Measurements from ENCODE around the gene BSN.

Gene BSN

GRCh38 chr3:49535971-49536874 is 18.1 kb upstream of the BSN start:
- Histone ChIP-seq H3K4me3 (ENCODE audit: low read length in 2 of 2) (no peak overlapping the region), H3K9me3 (ENCODE audit: control insufficient read depth in 2 of 2, low read length in 2 of 2) (no peaks in the 10 kb centered on the region), H3K27me3 (ENCODE audit: control insufficient read depth in 1 of 2, insufficient read depth in 2 of 2, low read length in 2 of 2) (no peaks in the 10 kb centered on the region), H3K27ac (ENCODE audit: low read length) (peak overlapping the region; percentile 24), H3K36me3 (ENCODE audit: control insufficient read depth in 2 of 2, insufficient read depth in 2 of 2, low read length in 2 of 2) (peaks cover 17 to 20% of the 10 kb centered on the region in 2 donors), H3K9ac (ENCODE audit: low read length in 2 of 2) (peak overlapping the region in 1 of 2 donors; percentile 42), H3K4me1 (ENCODE audit: control insufficient read depth, insufficient read depth, low read length) (peaks cover 19% of the 10 kb centered on the region)

- no peak overlapping the region for H3K9ac ChIP-seq (ENCODE audit: low read length in 2 of 2)
- H3K4me3 ChIP-seq (ENCODE audit: low read length in 2 of 2): no peak overlapping the region
- peaks cover 9 to 12% of the 10 kb centered on the region in 2 donors for H3K36me3 ChIP-seq (ENCODE audit: control insufficient read depth in 2 of 2, insufficient read depth in 2 of 2, low read length in 2 of 2)
- H3K9me3 ChIP-seq (ENCODE audit: control insufficient read depth in 2 of 2, low read length in 2 of 2): no peaks in the 10 kb centered on the region
- H3K27ac ChIP-seq (ENCODE audit: low read length): no peak overlapping the region
- H3K27me3 ChIP-seq (ENCODE audit: control insufficient read depth in 1 of 2, insufficient read depth in 2 of 2, low read length in 2 of 2): no peaks in the 10 kb centered on the region
- H3K4me1 ChIP-seq (ENCODE audit: control insufficient read depth, insufficient read depth, low read length): peaks cover 19% of the 10 kb centered on the region
Measured at GRCh38 chr3:49536875-49537533, 17.3 kb upstream of the BSN start.

GRCh38 chr3:49539659-49540560 is 14.4 kb upstream of the BSN start:
- H3K27ac ChIP-seq (ENCODE audit: low read length): peak overlapping the region; percentile 79
- no peaks in the 10 kb centered on the region for H3K27me3 ChIP-seq (ENCODE audit: control insufficient read depth in 1 of 2, insufficient read depth in 2 of 2, low read length in 2 of 2)
- H3K9ac ChIP-seq (ENCODE audit: low read length in 2 of 2): peak overlapping the region; percentile 80 to 81
- no peaks in the 10 kb centered on the region for H3K9me3 ChIP-seq (ENCODE audit: control insufficient read depth in 2 of 2, low read length in 2 of 2)
- no peaks in the 10 kb centered on the region for H3K36me3 ChIP-seq (ENCODE audit: control insufficient read depth in 2 of 2, insufficient read depth in 2 of 2, low read length in 2 of 2)
- H3K4me3 ChIP-seq (ENCODE audit: low read length in 2 of 2): peak overlapping the region; percentile 79 to 91
- peaks cover 19% of the 10 kb centered on the region for H3K4me1 ChIP-seq (ENCODE audit: control insufficient read depth, insufficient read depth, low read length)

DNA sequence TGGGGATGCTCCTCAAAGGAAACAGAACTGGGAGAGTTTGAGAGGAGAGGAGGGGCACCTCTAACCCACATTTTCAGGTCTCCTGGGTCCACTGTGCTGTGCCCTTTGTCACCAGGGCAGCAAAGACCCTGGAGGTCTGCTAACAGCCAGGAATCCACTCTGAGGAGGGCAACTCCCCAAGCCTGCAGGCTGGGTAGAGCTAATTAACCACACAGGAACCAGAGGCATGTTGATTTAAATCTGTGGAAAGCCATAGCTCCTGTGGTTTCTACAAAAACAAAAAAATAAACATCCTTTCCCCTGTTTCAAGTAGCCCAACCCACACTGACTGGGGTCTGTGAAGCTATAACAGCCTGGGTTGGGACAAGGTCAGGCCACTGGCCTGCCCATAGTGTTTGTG is 2.2 kb upstream of the BSN start:
- Histone ChIP-seq H3K27ac (ENCODE audit: low read length) (no peak overlapping the region), H3K4me3 (ENCODE audit: low read length in 2 of 2) (no peak overlapping the region), H3K36me3 (ENCODE audit: control insufficient read depth in 2 of 2, insufficient read depth in 2 of 2, low read length in 2 of 2) (no peaks in the 10 kb centered on the region), H3K27me3 (ENCODE audit: control insufficient read depth in 1 of 2, insufficient read depth in 2 of 2, low read length in 2 of 2) (peaks cover 0 to 9% of the 10 kb centered on the region in 2 donors), H3K9me3 (ENCODE audit: control insufficient read depth in 2 of 2, low read length in 2 of 2) (no peaks in the 10 kb centered on the region), H3K9ac (ENCODE audit: low read length in 2 of 2) (no peak overlapping the region), H3K4me1 (ENCODE audit: control insufficient read depth, insufficient read depth, low read length) (peaks cover 19% of the 10 kb centered on the region)

- Histone ChIP-seq H3K9me3 (ENCODE audit: control insufficient read depth in 2 of 2, low read length in 2 of 2) (no peaks in the 10 kb centered on the region), H3K4me1 (ENCODE audit: control insufficient read depth, insufficient read depth, low read length) (peaks cover 19% of the 10 kb centered on the region), H3K36me3 (ENCODE audit: control insufficient read depth in 2 of 2, insufficient read depth in 2 of 2, low read length in 2 of 2) (no peaks in the 10 kb centered on the region), H3K4me3 (ENCODE audit: low read length in 2 of 2) (peak overlapping the region; percentile 81 to 87), H3K27ac (ENCODE audit: low read length) (no peak overlapping the region), H3K9ac (ENCODE audit: low read length in 2 of 2) (peak overlapping the region; percentile 73 to 80), H3K27me3 (ENCODE audit: control insufficient read depth in 1 of 2, insufficient read depth in 2 of 2, low read length in 2 of 2) (peaks cover 0 to under 1% of the 10 kb centered on the region in 2 donors)
Measured at GRCh38 chr3:49553324-49553691, 969 bp upstream of the BSN start.

DNA sequence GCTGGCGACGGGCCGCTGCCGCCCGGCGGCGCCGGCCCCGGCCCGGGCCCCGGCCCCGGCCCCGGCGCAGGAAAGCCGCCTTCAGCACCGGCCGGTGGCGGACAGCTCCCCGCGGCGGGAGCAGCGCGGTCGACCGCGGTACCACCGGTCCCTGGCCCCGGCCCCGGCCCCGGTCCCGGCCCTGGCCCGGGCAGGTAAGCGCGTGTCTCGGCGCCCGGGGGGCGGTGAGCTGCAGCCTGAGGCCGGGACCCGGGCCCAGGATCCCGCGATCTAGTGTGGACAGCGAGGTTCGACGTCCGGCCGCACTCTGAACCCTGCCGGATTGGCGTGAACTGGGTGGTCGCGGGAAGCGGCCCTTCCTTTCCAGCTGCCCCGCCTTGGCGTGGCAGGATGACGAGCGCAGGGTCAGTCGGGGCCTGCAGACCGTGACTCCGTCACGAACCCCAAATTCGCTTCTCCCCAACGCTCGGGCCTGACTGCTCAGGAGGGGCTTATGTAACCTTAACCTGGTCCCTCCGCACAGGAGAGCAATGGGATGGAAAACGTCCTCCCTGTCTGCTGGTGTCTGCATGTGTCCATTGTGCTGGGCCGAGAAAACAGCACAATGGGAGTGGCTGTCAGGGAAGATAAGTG is 472 bp downstream of the BSN start:
- peaks cover 19% of the 10 kb centered on the region for H3K4me1 ChIP-seq (ENCODE audit: control insufficient read depth, insufficient read depth, low read length)
- H3K36me3 ChIP-seq (ENCODE audit: control insufficient read depth in 2 of 2, insufficient read depth in 2 of 2, low read length in 2 of 2): no peaks in the 10 kb centered on the region
- peak overlapping the region in 1 of 2 donors; percentile 87 for H3K4me3 ChIP-seq (ENCODE audit: low read length in 2 of 2)
- H3K27me3 ChIP-seq (ENCODE audit: control insufficient read depth in 1 of 2, insufficient read depth in 2 of 2, low read length in 2 of 2): no peaks in the 10 kb centered on the region
- H3K9me3 ChIP-seq (ENCODE audit: control insufficient read depth in 2 of 2, low read length in 2 of 2): no peaks in the 10 kb centered on the region
- no peak overlapping the region for H3K9ac ChIP-seq (ENCODE audit: low read length in 2 of 2)
- H3K27ac ChIP-seq (ENCODE audit: low read length): no peak overlapping the region

- H3K27ac ChIP-seq (ENCODE audit: low read length): no peak overlapping the region
- H3K36me3 ChIP-seq (ENCODE audit: control insufficient read depth in 2 of 2, insufficient read depth in 2 of 2, low read length in 2 of 2): no peaks in the 10 kb centered on the region
- peaks cover 19% of the 10 kb centered on the region for H3K4me1 ChIP-seq (ENCODE audit: control insufficient read depth, insufficient read depth, low read length)
- no peak overlapping the region for H3K4me3 ChIP-seq (ENCODE audit: low read length in 2 of 2)
- H3K9me3 ChIP-seq (ENCODE audit: control insufficient read depth in 2 of 2, low read length in 2 of 2): no peaks in the 10 kb centered on the region
- H3K27me3 ChIP-seq (ENCODE audit: control insufficient read depth in 1 of 2, insufficient read depth in 2 of 2, low read length in 2 of 2): no peaks in the 10 kb centered on the region
- no peak overlapping the region for H3K9ac ChIP-seq (ENCODE audit: low read length in 2 of 2)
Measured at GRCh38 chr3:49556500-49557275, 2.4 kb downstream of the BSN start.

DNA sequence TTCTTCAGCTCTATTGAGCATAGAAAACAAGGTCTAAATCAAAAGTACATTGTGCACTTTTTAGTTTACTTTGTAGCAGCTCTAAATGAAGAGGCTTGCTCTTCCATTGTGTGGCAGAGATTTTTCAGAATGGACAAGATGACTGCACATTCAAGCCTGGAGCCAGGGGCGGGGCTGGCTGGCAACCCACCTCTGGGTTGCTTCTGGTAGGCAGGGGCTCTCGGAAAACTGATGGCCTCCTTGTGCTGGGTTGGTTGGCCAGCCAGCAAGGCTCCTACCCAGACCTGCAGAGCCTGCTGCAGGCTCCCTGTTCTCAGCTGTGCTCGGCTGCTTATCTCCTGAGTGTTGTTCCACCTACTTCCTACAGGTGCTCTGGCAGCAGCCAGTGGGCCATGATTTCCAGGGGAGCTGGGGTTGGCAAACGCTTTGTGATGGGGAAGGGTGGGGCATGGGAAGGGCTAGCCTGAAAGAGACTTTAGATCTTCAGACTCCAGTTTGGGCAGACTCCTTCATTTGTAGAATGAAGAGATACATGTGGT is 8.8 kb downstream of the BSN start:
- no peaks in the 10 kb centered on the region for H3K36me3 ChIP-seq (ENCODE audit: control insufficient read depth in 2 of 2, insufficient read depth in 2 of 2, low read length in 2 of 2)
- H3K27ac ChIP-seq (ENCODE audit: low read length): no peak overlapping the region
- H3K4me3 ChIP-seq (ENCODE audit: low read length in 2 of 2): no peak overlapping the region

GRCh38 chr3:49563766-49564165 is 9.5 kb downstream of the BSN start:
- H3K4me3 ChIP-seq (ENCODE audit: low read length in 2 of 2): no peak overlapping the region
- H3K27me3 ChIP-seq (ENCODE audit: control insufficient read depth in 1 of 2, insufficient read depth in 2 of 2, low read length in 2 of 2): no peaks in the 10 kb centered on the region
- no peaks in the 10 kb centered on the region for H3K9me3 ChIP-seq (ENCODE audit: control insufficient read depth in 2 of 2, low read length in 2 of 2)
- no peaks in the 10 kb centered on the region for H3K36me3 ChIP-seq (ENCODE audit: control insufficient read depth in 2 of 2, insufficient read depth in 2 of 2, low read length in 2 of 2)
- H3K9ac ChIP-seq (ENCODE audit: low read length in 2 of 2): no peak overlapping the region
- no peak overlapping the region for H3K27ac ChIP-seq (ENCODE audit: low read length)
- H3K4me1 ChIP-seq (ENCODE audit: control insufficient read depth, insufficient read depth, low read length): no peaks in the 10 kb centered on the region

More for the DNA sequence above, 8.8 kb downstream of the BSN start:
- Histone ChIP-seq H3K9ac (ENCODE audit: low read length in 2 of 2) (no peak overlapping the region), H3K9me3 (ENCODE audit: control insufficient read depth in 2 of 2, low read length in 2 of 2) (no peaks in the 10 kb centered on the region), H3K4me1 (ENCODE audit: control insufficient read depth, insufficient read depth, low read length) (no peaks in the 10 kb centered on the region), H3K27me3 (ENCODE audit: control insufficient read depth in 1 of 2, insufficient read depth in 2 of 2, low read length in 2 of 2) (no peaks in the 10 kb centered on the region)
